Measurements from ENCODE around the gene HIVEP2. TPM values are rescaled to one million over a fixed set of nuclear protein-coding genes. Genes with fewer than 3 reads are reported as not detected.
A peak's percentile ranks its signal among the peaks of the same experiment; 100 is the strongest.

The HIVEP2 gene
- total and polyA plus RNA-seq, 2 of the 4 experiments (the other 2 are of a cell fraction), result 4.3 to 11.3 TPM

DNA sequence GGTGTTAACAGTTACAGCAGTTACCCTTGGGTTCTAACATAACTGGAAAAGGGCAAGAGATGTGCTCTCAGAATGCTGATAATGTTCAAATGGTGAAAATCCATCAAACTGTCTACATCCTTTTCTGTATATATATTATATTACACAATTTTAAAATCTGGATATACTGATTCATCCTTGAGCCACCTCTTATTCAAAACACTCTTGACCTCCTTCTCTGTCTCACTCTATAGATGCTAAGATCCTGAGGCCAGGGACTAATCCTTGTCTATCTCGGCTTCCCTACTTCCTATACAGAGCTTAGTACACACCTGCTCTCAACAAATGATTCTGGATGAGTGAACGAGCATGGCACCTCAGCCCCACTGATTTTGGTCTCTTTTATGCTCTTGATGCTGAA, 47.3 kb downstream of the HIVEP2 start:
- no peak overlapping the region for H2AFZ ChIP-seq (replicated peaks; ENCODE audit: low read length, poor library complexity)
- H3K14ac ChIP-seq (replicated peaks; ENCODE audit: low read depth, low read length), result peak overlapping the region; percentile 34
- peak overlapping the region; percentile 17; the same call in 1 of the 2 replicates for H4K91ac ChIP-seq (ENCODE audit: insufficient read depth, low read depth, low read length)
- intact Hi-C loops (cut with micrococcal nuclease) (no loop called here), dilution Hi-C loops (cut with HindIII; ENCODE audit: low sequenced_read_pairs, unreplicated experiment) (no loop called here), in situ Hi-C loops (cut with MboI; ENCODE audit: low sequenced_read_pairs) (no loop called here)
- peak overlapping the region; percentile 48; the same call in 1 of the 2 replicates for H2AK5ac ChIP-seq (ENCODE audit: low read depth, low read length)
- H3K56ac ChIP-seq (ENCODE audit: extremely low read depth, insufficient read depth, low read length), result no peak overlapping the region
- H2BK15ac ChIP-seq (ENCODE audit: low read depth, low read length), result no peak overlapping the region
- TF ChIP-seq MXI1 (IDR thresholded peaks at IDR 0.05; ENCODE audit: borderline replicate concordance, low read depth, low read length) (no peak), CEBPB (IDR thresholded peaks at IDR 0.05; ENCODE audit: low read depth, low read length) (peak; percentile 55; the same call in 1 of the 2 replicates), POLR2A (IDR thresholded peaks at IDR 0.05; ENCODE audit: low read depth, low read length) (no peak), SMC3 (IDR thresholded peaks at IDR 0.05; ENCODE audit: low read depth, low read length) (no peak)
- TF ChIP-seq, protein P1, sequence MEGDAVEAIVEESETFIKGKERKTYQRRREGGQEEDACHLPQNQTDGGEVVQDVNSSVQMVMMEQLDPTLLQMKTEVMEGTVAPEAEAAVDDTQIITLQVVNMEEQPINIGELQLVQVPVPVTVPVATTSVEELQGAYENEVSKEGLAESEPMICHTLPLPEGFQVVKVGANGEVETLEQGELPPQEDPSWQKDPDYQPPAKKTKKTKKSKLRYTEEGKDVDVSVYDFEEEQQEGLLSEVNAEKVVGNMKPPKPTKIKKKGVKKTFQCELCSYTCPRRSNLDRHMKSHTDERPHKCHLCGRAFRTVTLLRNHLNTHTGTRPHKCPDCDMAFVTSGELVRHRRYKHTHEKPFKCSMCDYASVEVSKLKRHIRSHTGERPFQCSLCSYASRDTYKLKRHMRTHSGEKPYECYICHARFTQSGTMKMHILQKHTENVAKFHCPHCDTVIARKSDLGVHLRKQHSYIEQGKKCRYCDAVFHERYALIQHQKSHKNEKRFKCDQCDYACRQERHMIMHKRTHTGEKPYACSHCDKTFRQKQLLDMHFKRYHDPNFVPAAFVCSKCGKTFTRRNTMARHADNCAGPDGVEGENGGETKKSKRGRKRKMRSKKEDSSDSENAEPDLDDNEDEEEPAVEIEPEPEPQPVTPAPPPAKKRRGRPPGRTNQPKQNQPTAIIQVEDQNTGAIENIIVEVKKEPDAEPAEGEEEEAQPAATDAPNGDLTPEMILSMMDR (conservative IDR thresholded peaks at IDR 0.05; ENCODE audit: low read depth, low read length), result no peak
- peaks cover 15% of the 10 kb centered on the region for H3K9me1 ChIP-seq (ENCODE audit: insufficient read depth, low read length)
- peak; percentile 74 for ATAC-seq (ENCODE audit: low read depth)
- no peak overlapping the region for H2AK9ac ChIP-seq (replicated peaks; ENCODE audit: low read depth, low read length, poor library complexity)
- no peak overlapping the region for H3K4me3 ChIP-seq (ENCODE audit: insufficient read depth, low read depth, low read length)
- H3K79me1 ChIP-seq (ENCODE audit: low read depth in 1 of 2, low read length in 2 of 2), result peaks cover 40 to 65% of the 10 kb centered on the region in 2 experiments
- no peak overlapping the region; a peak in 1 of 4 replicates for H4K8ac ChIP-seq (ENCODE audit: low read depth in 2 of 2, low read length in 2 of 2)
- H3K4me2 ChIP-seq (ENCODE audit: low read depth, low read length), result peak overlapping the region; percentile 20; the same call in 1 of the 2 replicates
- no peaks in the 10 kb centered on the region for H3K9me3 ChIP-seq (ENCODE audit: control insufficient read depth, insufficient read depth, low read length)
- no peaks in the 10 kb centered on the region for H3K36me3 ChIP-seq (ENCODE audit: control insufficient read depth, insufficient read depth, low read length)
- no TSS peak for BruUV-seq (replicated peaks)
- no peak overlapping the region for H2BK120ac ChIP-seq (ENCODE audit: low read depth, low read length)
- no peak overlapping the region for H3K9ac ChIP-seq (ENCODE audit: low read depth, low read length)
- H4K5ac ChIP-seq (ENCODE audit: low read depth, low read length), result 0 out of 2 replicates have a peak overlapping the region, but pooled peaks have one; percentile 3
- peaks cover 11% of the 10 kb centered on the region; the same call in 1 of the 2 replicates for H4K20me1 ChIP-seq (ENCODE audit: insufficient read depth, low read length)
- H3K27me3 ChIP-seq (ENCODE audit: control insufficient read depth, insufficient read depth, low read length), result no peaks in the 10 kb centered on the region
- ChIA-PET POLR2A (ENCODE audit: unreplicated experiment) (no interaction called here), CTCF (interaction anchor here (0.7 kb wide), 1 partner anchor 12 kb away, joined by 3 read pairs; no protein-coding TSS in a partner anchor)
- no peak overlapping the region for H3K23ac ChIP-seq (ENCODE audit: low read depth, low read length)
- peak; percentile 69 for DNase-seq
- H3K18ac ChIP-seq (ENCODE audit: low read depth, low read length), result no peak overlapping the region
- WGBS, 2 experiments (ENCODE audit: extremely low coverage in 2 of 2, insufficient read length in 1 of 2), result 50% methylated on average over 2 of the region's 2 CpGs; no CpG with 5 or more reads in 1 of the 2 experiments
- H3K27ac ChIP-seq (ENCODE audit: insufficient read depth, low read length), result no peak overlapping the region
- no peak overlapping the region; the same call in 1 of the 2 replicates for H3K4ac ChIP-seq (ENCODE audit: low read depth, low read length)
- no peak overlapping the region for H2BK20ac ChIP-seq (ENCODE audit: low read depth, low read length)
- H3K4me1 ChIP-seq (ENCODE audit: control insufficient read depth, insufficient read depth, low read length), result peaks cover 23% of the 10 kb centered on the region
- H2BK5ac ChIP-seq (ENCODE audit: low read depth, low read length, poor library complexity, severe bottlenecking), result no peak overlapping the region
